Amniotic stem cell (primary cell): ENCODE results near the gene TGFBR3L.
"Not testable (repeated sequence)": the region's sequence is repeated elsewhere in the genome, so short reads cannot be mapped to it uniquely, and the experiment has no call there.

Experiments used
- DNase-seq: peaks from one replicate; lab custom pipeline; 2025; lab: John Stamatoyannopoulos, UW

The TGFBR3L gene

DNA sequence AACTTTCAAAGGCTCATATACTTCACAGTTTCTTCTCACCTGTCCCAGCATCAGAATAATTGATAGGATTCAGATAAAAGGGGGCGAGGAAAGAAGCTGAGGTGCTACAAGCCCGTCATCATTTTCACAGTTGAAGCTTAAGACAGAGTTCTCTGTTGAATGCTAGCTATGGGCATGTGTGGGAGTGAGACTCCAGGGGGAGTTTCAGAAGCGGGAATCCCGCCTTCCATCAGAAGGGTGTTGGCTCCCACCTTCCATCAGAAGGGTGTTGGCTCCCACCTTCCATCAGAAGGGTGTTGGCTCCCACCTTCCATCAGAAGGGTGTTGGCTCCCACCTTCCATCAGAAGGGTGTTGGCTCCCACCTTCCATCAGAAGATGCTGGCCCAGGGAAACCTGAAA, 46.5 kb downstream of the TGFBR3L start:
- not testable (repeated sequence) for DNase-seq

DNA sequence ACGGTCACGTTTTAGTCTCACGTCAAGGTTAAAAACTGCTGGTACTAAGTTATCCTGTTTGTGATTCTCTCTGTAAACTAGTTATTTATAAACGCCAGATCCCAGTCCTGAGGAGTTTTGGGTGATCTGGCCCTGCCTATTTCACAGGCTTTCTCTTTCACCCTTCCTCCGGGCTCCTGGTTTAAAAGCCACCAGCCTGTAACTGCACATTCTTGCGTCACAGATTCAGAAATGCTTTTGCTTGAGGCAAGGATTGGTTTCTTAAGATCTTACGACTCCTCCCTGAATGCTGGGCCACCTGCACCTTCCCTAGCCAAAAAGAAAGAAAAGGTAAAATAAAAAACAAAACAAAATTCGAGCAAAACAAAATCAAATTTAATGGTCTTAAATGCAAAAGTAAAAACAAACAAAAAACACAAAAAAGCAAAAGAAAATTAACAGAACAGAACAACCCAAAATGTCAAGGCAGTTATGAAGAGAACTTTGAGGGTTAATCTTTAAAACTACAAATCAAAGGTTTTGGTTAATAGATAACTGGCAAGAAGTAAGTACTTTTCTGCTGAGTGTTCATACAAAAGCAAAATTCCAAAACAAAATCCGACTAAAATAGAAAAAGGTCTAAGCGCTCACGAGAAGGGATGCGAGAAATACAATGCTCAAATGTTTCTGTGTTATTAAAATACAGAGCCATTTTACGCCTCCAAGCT, 47.4 kb downstream of the TGFBR3L start:
- no peak for DNase-seq

DNA sequence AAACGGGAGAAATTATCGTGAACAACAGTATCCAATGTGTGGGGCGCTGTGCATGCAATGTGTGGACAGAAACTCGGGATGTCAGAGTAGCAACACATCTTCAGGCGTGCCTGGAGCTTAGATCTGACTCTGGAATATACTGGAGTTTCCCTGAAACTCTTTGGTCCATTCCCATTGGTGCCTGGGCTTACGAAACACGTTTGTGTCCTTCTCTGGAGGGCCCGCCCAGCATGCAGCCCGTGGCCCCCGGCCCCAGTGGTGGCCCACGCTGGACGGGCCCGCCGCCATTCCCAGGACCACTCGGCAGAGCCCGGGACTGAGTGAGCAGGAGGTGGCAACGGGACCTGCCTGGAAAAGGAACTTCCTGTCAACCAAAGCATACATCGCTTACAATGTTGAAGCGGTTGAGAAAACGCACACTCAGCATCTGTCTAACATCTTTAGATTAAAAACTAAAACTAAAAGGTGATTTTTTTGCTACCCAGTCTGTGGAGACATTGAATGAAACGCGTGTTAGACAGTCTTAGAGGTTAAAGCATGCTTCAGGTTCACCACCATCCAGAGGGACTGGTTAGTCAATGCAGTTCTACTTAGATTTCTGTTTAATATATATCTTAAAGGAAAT, 48.1 kb downstream of the TGFBR3L start:
- DNase-seq: no peak

DNA sequence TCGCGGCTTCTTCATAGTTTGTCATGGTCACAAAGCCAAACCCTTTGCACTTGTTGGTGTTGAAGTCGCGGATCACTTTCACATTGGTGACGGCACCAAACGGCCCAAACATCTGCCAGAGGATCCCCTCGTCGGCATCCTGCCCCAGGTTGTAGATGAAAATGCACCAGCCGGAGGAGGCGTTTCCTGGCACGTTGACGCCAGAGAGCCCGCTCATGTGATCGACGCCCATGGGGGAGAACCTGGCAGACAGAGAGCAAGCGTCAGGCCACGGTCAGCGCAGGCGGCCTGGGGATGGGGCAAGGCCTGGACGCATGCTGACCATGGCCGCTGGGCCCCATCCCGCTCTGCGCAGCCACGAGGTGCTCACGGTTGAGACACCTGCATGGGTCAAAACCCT, 48.9 kb downstream of the TGFBR3L start:
- DNase-seq: no peak

DNA sequence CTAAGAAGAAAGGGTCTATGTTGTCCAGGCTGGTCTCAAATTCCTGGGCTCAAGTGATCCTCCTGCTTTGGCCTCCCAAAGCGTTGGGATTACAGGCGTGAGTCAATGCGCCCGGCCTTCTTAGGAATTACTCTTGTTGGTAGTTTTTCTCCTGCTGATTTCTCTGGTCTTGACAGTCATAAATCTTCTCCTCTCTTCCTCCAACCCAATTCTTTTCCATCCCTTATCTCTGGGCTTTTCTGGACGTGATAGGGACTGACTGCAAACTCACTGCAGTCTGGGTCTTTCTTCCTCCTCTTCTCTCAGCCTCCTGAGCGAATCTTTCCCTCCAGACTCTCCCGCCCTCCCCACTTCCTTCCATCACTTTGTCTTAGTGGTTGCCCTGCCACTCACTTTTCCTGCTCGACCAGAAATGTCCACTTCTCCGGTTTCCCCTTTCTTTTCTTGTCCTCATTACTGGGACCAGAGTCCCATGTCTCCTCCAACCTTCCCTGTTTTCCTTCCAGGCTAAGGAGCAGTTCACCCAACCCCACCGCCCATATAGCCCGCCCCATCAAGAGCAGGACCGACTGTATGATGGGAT, 50.7 kb downstream of the TGFBR3L start:
- no peak for DNase-seq

DNA sequence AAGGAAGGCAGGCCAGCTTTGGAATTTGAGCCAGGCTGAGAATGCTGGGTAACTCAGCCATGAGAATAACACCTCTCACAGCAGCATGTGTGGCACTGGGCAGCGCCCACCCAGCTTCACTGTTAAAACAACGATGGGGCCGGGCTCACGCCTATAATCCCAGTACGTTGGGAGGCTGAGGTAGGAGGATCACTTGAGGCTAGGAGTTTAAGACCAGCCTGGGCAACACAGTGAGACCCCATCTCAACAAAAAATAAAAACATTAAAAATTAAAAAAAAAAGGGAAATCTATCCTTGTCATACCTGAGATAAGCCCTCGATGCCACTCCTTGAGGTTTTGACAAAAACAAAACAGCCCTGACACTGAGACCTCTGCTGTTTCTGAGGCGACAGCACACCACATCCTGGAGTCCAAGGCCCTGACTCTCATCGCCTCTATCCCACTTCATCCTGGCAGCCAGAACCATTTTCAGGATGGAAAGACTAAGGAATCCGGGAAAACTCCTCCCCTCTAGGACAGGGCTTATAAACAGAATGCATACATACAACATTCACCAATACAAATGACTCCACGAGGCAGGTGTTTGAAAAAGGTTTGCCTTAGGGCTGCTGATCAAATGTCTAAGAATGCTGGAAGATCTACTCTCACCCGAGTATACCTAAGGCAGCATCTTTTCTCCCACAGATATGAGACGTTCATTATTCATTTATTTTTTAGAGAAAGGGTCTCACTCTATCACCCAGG, 51.5 kb downstream of the TGFBR3L start:
- no peak for DNase-seq

DNA sequence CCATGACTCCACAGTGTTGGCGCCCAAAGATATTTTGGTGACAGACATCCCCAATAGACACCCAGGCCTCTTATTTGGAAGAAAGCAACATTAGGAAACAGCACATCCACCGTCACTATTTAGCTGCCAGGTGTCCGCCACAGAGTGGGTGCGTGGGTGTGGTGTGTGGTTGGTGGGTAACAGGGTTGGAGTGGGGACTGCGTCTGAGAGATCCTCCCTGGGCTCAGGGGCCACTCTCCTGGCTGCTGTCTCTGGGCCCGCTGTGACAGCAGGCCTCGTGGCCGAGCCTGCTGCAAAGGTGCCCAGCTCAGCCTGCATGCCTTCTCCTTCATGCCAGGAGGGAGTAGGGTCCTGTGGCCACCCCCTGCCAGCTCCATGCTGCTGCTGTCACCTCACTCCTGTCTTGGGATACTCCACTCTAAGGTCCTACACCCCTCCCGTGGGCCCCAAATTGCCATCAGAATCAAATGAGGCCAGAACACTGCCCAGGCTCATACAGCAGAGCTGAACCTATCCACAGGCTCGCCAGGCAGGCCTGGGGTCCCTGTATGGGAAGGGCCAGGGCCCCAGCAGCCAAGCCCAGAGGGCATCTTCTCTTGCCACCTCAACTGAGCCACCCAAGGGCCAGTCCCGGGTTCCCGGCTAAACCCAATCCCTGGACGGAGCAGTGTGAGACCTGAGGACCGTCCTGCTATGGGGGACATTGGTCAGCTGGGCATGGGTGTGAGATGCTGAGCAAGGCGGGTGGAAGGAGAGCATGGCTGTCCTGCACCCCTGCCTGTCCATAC, 53.6 kb downstream of the TGFBR3L start:
- no peak for DNase-seq
